WTC11 (cell line): ENCODE measurements around the gene PREP. TPM values are rescaled to one million over a fixed set of nuclear protein-coding genes. Genes with fewer than 3 reads are reported as not detected.

Experiments
- ATAC-seq: fragments of 200-7000 bp; cut with Tn5 transposase; 2 replicates; pipeline ENCODE4 v1.10.0; 2021; ENCODE audit warnings: mild to moderate bottlenecking, moderate library complexity
- CTCF ChIA-PET: fragments of 300-600 bp; sonication (Branson Sonifier 250); formaldehyde crosslinking; loops from one replicate; lab custom pipeline; 2021; ENCODE audit warnings: antibody characterized with exemption; lab: Charles Lee
- POLR2A ChIA-PET: fragments of 350-600 bp; sonication (Branson Sonifier 250); formaldehyde crosslinking; loops from one replicate; lab custom pipeline; 2021; ENCODE audit warnings: antibody characterized with exemption; lab: Charles Lee
- DNase-seq: peaks from one replicate; pipeline ENCODE4 v3.0.0; 2021; ENCODE audit warnings: low spot score
- H3K27ac Mint-ChIP-seq: 2 replicates; pipeline ENCODE4 v1.8.0; 2021; ENCODE audit warnings: mixed read lengths
- H3K27me3 Mint-ChIP-seq: 2 replicates; pipeline ENCODE4 v1.8.0; 2021; ENCODE audit warnings: low read depth, mild to moderate bottlenecking, moderate library complexity, mixed read lengths
- H3K36me3 Mint-ChIP-seq: 2 replicates; pipeline ENCODE4 v1.8.0; 2021; ENCODE audit warnings: mixed read lengths
- H3K4me1 Mint-ChIP-seq: 2 replicates; pipeline ENCODE4 v1.8.0; 2022; ENCODE audit warnings: mixed read lengths
- H3K4me3 Mint-ChIP-seq: 2 replicates; pipeline ENCODE4 v1.8.0; 2021; ENCODE audit warnings: mild to moderate bottlenecking, moderate library complexity, mixed read lengths
- H3K9me3 Mint-ChIP-seq: 2 replicates; pipeline ENCODE4 v1.8.0; 2021; ENCODE audit warnings: mixed read lengths
- CREM ChIP-seq: sonication (generic); formaldehyde crosslinking; IDR thresholded peaks from 2 replicates; pipeline ENCODE4 v1.8.1; 2022; ENCODE audit warnings: mild to moderate bottlenecking, missing genetic modification reagents, moderate library complexity
- FOXP1 ChIP-seq: sonication (generic); formaldehyde crosslinking; IDR thresholded peaks from 2 replicates; pipeline ENCODE4 v1.8.0; 2022; ENCODE audit warnings: missing genetic modification reagents, mild to moderate bottlenecking, moderate library complexity, borderline replicate concordance
- GABPB1 ChIP-seq: sonication (generic); formaldehyde crosslinking; IDR thresholded peaks from 2 replicates; pipeline ENCODE4 v1.8.1; 2023; ENCODE audit warnings: mild to moderate bottlenecking, missing genetic modification reagents
- NFE2L1 ChIP-seq: sonication (generic); formaldehyde crosslinking; IDR thresholded peaks from 2 replicates; pipeline ENCODE4 v1.8.1; 2023; ENCODE audit warnings: missing genetic modification reagents
- NR3C1 ChIP-seq: sonication (generic); formaldehyde crosslinking; conservative IDR thresholded peaks from 2 replicates; pipeline ENCODE4 v1.8.1; 2023; ENCODE audit warnings: low read depth, mild to moderate bottlenecking, missing genetic modification reagents
- TEAD4 ChIP-seq: sonication (generic); formaldehyde crosslinking; IDR thresholded peaks from 2 replicates; pipeline ENCODE4 v1.8.0; 2022; ENCODE audit warnings: mild to moderate bottlenecking, missing genetic modification reagents
- ZBTB21 ChIP-seq: sonication (generic); formaldehyde crosslinking; IDR thresholded peaks from 2 replicates; pipeline ENCODE4 v1.8.1; 2023; ENCODE audit warnings: mild to moderate bottlenecking, missing genetic modification reagents, borderline replicate concordance
- ZNF263 ChIP-seq: sonication (generic); formaldehyde crosslinking; IDR thresholded peaks from 2 replicates; pipeline ENCODE4 v1.8.1; 2022; ENCODE audit warnings: low read depth, mild to moderate bottlenecking, moderate library complexity, missing genetic modification reagents
- ZNF416 ChIP-seq: fragments of 250-450 bp; sonication (Bioruptor Pico); IDR thresholded peaks from 2 replicates; pipeline ENCODE4 v1.9.0; 2021; ENCODE audit warnings: mild to moderate bottlenecking, inconsistent platforms
- total RNA-seq: library from RNA; stranded (reverse); gene quantifications from 3 replicates; pipeline ENCODE4 v1.2.3, GENCODE V29; 2021
- TF ChIP-seq, protein P1 (sequence below): fragments of 250-450 bp; sonication (Bioruptor Pico); conservative IDR thresholded peaks from 2 replicates; pipeline ENCODE4 v1.9.0; 2021; ENCODE audit warnings: mild to moderate bottlenecking
- TF ChIP-seq, protein P2 (sequence below): sonication (generic); formaldehyde crosslinking; IDR thresholded peaks from 2 replicates; pipeline ENCODE4 v1.8.1; 2023; ENCODE audit warnings: mild to moderate bottlenecking, moderate library complexity, missing genetic modification reagents
- TF ChIP-seq, protein P3 (sequence below): sonication (generic); formaldehyde crosslinking; conservative IDR thresholded peaks from 2 replicates; pipeline ENCODE4 v1.8.1; 2022; ENCODE audit warnings: mild to moderate bottlenecking, missing genetic modification reagents
- TF ChIP-seq, protein P4 (sequence below): fragments of 250-450 bp; sonication (Bioruptor Pico); IDR thresholded peaks from 2 replicates; pipeline ENCODE4 v1.9.0; 2021; ENCODE audit warnings: mild to moderate bottlenecking
- TF ChIP-seq, protein P5 (sequence below): fragments of 250-450 bp; sonication (Bioruptor Pico); IDR thresholded peaks from 2 replicates; pipeline ENCODE4 v1.8.0; 2021; ENCODE audit warnings: mild to moderate bottlenecking
- TF ChIP-seq, protein P6 (sequence below): fragments of 250-450 bp; sonication (Bioruptor Pico); IDR thresholded peaks from 2 replicates; pipeline ENCODE4 v2.1.2; 2022; ENCODE audit warnings: mild to moderate bottlenecking, moderate library complexity
- TF ChIP-seq, protein P7 (sequence below): fragments of 200-600 bp; IDR thresholded peaks from 2 replicates; pipeline ENCODE4 v1.8.0; 2022; ENCODE audit warnings: antibody characterized with exemption

The PREP gene
- total RNA-seq, 1 experiment from 2014 or later, result 58.8 TPM

DNA sequence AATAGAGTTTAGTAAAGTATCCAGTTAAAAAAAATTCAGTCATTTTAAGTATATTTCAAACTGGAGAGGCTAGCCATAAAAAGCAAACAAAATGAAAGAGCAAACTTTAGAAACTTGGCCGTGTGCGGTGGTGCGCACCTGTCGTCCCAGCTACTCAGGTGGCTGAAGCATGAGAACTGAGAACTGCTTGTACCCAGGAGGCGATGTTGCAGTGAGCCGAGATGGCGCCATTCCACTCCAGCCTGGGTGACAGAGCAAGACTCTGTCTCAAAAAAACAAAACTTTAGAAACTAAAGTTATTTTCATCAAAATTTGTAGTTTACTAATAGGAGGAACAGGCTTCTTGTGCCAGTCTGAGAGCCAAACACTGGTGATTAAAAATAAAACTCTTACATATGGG is 122.8 kb downstream of the PREP start:
- Mint-ChIP-seq H3K4me3 (no peak overlapping the region), H3K4me1 (no peaks in the 10 kb centered on the region; the same call in 1 of the 2 replicates), H3K9me3 (no peaks in the 10 kb centered on the region), H3K27ac (no peak overlapping the region), H3K36me3 (peaks cover 51% of the 10 kb centered on the region), H3K27me3 (no peaks in the 10 kb centered on the region)
- ChIA-PET CTCF (no interaction called here), POLR2A (no interaction called here)
- no peak for DNase-seq
- no peak for ATAC-seq
- no peak for TF ChIP-seq NFE2L1 (CRISPR knock-in tag)
- TF ChIP-seq CREM (CRISPR knock-in tag), result no peak
- no peak for TF ChIP-seq ZNF416
- TF ChIP-seq, all 79 proteins: peak for 0

DNA sequence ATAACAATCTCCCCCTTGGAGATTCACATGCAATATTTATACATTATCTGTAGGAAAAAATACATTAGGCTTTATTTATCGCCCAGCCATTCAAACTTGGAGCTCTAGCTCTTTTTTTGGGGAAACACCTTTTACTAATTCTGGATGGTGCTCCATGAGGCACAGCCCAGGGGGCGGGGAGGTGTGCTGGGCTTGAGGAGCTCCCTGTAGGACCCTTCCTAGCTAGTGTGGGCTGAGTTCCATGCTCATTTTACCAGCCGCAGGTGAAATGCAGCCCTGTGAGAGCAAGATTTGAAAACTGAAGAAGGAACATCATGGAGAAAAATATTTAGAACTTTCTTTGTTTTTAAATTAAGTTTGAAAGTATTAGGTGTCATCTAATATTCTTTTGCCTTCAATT is 123.4 kb downstream of the PREP start:
- DNase-seq (no peak), ATAC-seq (no peak)
- Mint-ChIP-seq H3K4me3 (no peak overlapping the region), H3K36me3 (peaks cover 46% of the 10 kb centered on the region), H3K27ac (no peak overlapping the region), H3K27me3 (no peaks in the 10 kb centered on the region), H3K4me1 (no peaks in the 10 kb centered on the region; the same call in 1 of the 2 replicates), H3K9me3 (no peaks in the 10 kb centered on the region)
- TF ChIP-seq GABPB1 (CRISPR knock-in tag) (no peak), ZBTB21 (no peak), ZNF263 (CRISPR knock-in tag) (no peak), FOXP1 (CRISPR knock-in tag) (no peak)
- TF ChIP-seq, protein P1, sequence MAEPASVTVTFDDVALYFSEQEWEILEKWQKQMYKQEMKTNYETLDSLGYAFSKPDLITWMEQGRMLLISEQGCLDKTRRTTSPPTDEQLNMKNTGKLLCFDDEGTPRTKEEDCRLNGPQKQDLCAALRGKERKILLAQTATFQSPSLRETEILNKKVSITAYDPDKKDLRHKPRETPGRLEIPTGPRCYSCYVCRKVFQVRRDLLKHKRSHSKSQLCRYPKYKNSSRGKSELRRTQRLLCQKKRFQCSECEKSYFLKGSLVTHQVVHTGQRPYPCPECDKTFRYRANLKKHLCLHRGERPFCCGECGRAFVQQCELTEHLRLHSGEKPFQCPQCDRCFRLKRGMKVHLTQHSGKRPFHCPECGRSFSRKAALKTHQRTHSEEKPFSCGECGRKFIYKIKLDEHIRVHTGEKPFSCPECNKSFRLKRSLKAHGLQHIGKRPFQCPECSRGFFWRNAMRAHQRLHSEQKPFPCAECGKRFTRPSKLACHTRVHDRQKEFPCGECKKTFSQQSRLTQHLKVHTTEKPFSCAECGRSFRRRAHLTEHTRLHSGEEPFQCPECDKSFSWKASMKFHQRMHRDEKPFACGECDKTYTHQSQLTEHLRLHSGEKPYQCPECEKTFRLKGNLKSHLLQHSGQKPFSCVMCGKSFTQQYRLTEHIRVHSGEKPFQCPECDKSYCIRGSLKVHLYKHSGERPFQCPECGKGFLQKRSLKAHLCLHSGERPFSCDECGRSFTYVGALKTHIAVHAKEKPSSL, result no peak
- TF ChIP-seq, protein P2, sequence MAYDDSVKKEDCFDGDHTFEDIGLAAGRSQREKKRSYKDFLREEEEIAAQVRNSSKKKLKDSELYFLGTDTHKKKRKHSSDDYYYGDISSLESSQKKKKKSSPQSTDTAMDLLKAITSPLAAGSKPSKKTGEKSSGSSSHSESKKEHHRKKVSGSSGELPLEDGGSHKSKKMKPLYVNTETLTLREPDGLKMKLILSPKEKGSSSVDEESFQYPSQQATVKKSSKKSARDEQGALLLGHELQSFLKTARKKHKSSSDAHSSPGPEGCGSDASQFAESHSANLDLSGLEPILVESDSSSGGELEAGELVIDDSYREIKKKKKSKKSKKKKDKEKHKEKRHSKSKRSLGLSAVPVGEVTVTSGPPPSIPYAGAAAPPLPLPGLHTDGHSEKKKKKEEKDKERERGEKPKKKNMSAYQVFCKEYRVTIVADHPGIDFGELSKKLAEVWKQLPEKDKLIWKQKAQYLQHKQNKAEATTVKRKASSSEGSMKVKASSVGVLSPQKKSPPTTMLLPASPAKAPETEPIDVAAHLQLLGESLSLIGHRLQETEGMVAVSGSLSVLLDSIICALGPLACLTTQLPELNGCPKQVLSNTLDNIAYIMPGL (CRISPR knock-in tag), result no peak
- TF ChIP-seq, protein P3, sequence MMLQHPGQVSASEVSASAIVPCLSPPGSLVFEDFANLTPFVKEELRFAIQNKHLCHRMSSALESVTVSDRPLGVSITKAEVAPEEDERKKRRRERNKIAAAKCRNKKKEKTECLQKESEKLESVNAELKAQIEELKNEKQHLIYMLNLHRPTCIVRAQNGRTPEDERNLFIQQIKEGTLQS (CRISPR knock-in tag), result no peak
- TF ChIP-seq, protein P4, sequence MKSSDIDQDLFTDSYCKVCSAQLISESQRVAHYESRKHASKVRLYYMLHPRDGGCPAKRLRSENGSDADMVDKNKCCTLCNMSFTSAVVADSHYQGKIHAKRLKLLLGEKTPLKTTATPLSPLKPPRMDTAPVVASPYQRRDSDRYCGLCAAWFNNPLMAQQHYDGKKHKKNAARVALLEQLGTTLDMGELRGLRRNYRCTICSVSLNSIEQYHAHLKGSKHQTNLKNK, result no peak
- POLR2A ChIA-PET, result no interaction called here
- CTCF ChIA-PET, result no interaction called here

DNA sequence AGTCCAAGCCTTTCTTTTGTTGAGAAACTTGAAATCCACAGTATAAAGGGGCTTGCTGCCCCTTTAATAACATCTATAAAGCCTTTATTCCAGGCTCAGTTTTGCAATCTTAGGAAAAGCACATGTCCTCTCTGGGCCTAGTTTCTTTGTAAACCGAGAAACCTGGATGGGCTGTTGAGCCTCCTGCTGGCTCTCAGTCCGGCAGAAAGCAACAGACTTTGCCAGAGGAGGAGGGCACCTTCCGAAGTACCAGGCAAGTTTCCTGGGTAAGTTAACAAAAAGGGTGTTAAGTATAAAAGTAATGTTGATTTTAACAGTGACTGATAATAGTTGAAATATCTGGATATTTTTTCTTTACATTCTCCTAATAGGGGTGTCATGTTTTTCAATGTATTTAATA is 124.1 kb downstream of the PREP start:
- ChIA-PET POLR2A (no interaction called here), CTCF (no interaction called here)
- Mint-ChIP-seq H3K4me3 (no peak overlapping the region), H3K4me1 (peaks cover 2% of the 10 kb centered on the region), H3K27me3 (no peaks in the 10 kb centered on the region), H3K36me3 (peaks cover 44% of the 10 kb centered on the region), H3K27ac (no peak overlapping the region), H3K9me3 (no peaks in the 10 kb centered on the region)
- TF ChIP-seq, protein P5, sequence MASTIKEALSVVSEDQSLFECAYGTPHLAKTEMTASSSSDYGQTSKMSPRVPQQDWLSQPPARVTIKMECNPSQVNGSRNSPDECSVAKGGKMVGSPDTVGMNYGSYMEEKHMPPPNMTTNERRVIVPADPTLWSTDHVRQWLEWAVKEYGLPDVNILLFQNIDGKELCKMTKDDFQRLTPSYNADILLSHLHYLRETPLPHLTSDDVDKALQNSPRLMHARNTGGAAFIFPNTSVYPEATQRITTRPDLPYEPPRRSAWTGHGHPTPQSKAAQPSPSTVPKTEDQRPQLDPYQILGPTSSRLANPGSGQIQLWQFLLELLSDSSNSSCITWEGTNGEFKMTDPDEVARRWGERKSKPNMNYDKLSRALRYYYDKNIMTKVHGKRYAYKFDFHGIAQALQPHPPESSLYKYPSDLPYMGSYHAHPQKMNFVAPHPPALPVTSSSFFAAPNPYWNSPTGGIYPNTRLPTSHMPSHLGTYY (CRISPR knock-in tag), result no peak
- TF ChIP-seq, protein P6, sequence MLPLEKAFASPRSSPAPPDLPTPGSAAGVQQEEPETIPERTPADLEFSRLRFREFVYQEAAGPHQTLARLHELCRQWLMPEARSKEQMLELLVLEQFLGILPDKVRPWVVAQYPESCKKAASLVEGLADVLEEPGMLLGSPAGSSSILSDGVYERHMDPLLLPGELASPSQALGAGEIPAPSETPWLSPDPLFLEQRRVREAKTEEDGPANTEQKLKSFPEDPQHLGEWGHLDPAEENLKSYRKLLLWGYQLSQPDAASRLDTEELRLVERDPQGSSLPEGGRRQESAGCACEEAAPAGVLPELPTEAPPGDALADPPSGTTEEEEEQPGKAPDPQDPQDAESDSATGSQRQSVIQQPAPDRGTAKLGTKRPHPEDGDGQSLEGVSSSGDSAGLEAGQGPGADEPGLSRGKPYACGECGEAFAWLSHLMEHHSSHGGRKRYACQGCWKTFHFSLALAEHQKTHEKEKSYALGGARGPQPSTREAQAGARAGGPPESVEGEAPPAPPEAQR (CRISPR knock-in tag), result no peak
- TF ChIP-seq, protein P7, sequence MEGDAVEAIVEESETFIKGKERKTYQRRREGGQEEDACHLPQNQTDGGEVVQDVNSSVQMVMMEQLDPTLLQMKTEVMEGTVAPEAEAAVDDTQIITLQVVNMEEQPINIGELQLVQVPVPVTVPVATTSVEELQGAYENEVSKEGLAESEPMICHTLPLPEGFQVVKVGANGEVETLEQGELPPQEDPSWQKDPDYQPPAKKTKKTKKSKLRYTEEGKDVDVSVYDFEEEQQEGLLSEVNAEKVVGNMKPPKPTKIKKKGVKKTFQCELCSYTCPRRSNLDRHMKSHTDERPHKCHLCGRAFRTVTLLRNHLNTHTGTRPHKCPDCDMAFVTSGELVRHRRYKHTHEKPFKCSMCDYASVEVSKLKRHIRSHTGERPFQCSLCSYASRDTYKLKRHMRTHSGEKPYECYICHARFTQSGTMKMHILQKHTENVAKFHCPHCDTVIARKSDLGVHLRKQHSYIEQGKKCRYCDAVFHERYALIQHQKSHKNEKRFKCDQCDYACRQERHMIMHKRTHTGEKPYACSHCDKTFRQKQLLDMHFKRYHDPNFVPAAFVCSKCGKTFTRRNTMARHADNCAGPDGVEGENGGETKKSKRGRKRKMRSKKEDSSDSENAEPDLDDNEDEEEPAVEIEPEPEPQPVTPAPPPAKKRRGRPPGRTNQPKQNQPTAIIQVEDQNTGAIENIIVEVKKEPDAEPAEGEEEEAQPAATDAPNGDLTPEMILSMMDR, result no peak
- no peak for TF ChIP-seq FOXP1 (CRISPR knock-in tag)
- TF ChIP-seq NR3C1, result no peak
- no peak for TF ChIP-seq TEAD4 (CRISPR knock-in tag)
- DNase-seq (no peak), ATAC-seq (no peak)
